ENCODE results near the gene HPSE2.

GRCh38 chr10:98915911-98916310 is 319.7 kb downstream of the HPSE2 start:
- TF ChIP-seq CTCF (IDR thresholded peaks at IDR 0.05), result no peak
- no peak for TF ChIP-seq POLR2AphosphoS5 (IDR thresholded peaks at IDR 0.05; ENCODE audit: insufficient read depth in 1 of 2, low read depth in 1 of 2)

Measured in vagina (tissue), 2 donors.